GM20000 (cell line): Measurements from ENCODE around the gene LENEP.
A peak's percentile ranks its signal among the peaks of the same experiment; 100 is the strongest.

Source experiments
- DNase-seq: peaks from one replicate; pipeline ENCODE4 v3.0.0; 2012; ENCODE audit warnings: low spot score
- CTCF ChIP-seq: IDR thresholded peaks from 2 replicates; pipeline ENCODE4 v1.5.1; 2012; ENCODE audit warnings: mild to moderate bottlenecking, control low read depth; ENCODE audit errors: extremely low read depth, missing control alignments

LENEP gene

GRCh38 chr1:155002464-155003226, 9.3 kb downstream of the LENEP start, which contains the start of gene ZBTB7B:
ZBTB7B (plus strand) TSS chr1:155002802; CDS start chr1:155014661, 11,859 bp downstream.
- DNase-seq = peak; percentile 81
- no peak for TF ChIP-seq CTCF

GRCh38 chr1:155003227-155003765, 9.9 kb downstream of the LENEP start:
- TF ChIP-seq CTCF = no peak
- DNase-seq = peak; percentile 20

GRCh38 chr1:155003766-155004351, 10.5 kb downstream of the LENEP start:
- DNase-seq = peak; percentile 70

GRCh38 chr1:155004352-155005075, 11.1 kb downstream of the LENEP start:
- DNase-seq = no peak
- TF ChIP-seq CTCF = no peak

More at GRCh38 chr1:155003766-155004351, 10.5 kb downstream of the LENEP start:
- TF ChIP-seq CTCF = no peak

GRCh38 chr1:155005076-155006011, 12.0 kb downstream of the LENEP start:
- no peak for DNase-seq
- TF ChIP-seq CTCF = no peak

GRCh38 chr1:155006601-155007101, 13.3 kb downstream of the LENEP start:
- TF ChIP-seq CTCF = no peak
- no peak for DNase-seq
